ENCODE measurements around the gene BORCS5. TPM values are rescaled to one million over a fixed set of nuclear protein-coding genes. Genes with fewer than 3 reads are reported as not detected.

The BORCS5 gene
- total RNA-seq, 1 experiment from 2014 or later, result 17.7 TPM

DNA sequence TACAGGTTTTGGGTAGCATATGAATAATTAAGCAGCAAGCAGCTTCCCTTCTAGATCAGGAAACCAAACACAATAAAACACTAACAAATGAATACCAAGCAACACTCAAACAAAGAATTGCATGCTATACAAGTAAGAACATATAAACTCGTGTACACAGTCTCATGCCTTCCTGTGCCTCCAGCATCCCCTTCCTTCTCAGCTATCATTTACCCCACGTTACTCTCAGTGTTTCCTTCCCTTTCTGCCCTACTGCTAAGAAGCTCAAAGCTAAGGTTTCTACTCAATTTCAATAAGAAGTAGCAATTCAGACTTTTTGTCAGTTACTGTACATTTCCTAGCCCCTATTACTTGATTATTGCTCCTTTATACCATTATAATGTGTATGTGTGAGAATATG is 124.8 kb downstream of the BORCS5 start:
- ChIA-PET POLR2A (ENCODE audit: low non-redundant PET) (no interaction called here), CTCF (no interaction called here)
- no peak for TF ChIP-seq EZH2 (IDR thresholded peaks at IDR 0.05; ENCODE audit: borderline replicate concordance, low read depth, low read length, poor library complexity, severe bottlenecking)
- TF ChIP-seq, protein P1, sequence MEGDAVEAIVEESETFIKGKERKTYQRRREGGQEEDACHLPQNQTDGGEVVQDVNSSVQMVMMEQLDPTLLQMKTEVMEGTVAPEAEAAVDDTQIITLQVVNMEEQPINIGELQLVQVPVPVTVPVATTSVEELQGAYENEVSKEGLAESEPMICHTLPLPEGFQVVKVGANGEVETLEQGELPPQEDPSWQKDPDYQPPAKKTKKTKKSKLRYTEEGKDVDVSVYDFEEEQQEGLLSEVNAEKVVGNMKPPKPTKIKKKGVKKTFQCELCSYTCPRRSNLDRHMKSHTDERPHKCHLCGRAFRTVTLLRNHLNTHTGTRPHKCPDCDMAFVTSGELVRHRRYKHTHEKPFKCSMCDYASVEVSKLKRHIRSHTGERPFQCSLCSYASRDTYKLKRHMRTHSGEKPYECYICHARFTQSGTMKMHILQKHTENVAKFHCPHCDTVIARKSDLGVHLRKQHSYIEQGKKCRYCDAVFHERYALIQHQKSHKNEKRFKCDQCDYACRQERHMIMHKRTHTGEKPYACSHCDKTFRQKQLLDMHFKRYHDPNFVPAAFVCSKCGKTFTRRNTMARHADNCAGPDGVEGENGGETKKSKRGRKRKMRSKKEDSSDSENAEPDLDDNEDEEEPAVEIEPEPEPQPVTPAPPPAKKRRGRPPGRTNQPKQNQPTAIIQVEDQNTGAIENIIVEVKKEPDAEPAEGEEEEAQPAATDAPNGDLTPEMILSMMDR (conservative IDR thresholded peaks at IDR 0.05; ENCODE audit: low read depth, low read length), result no peak
- BruUV-seq (replicated peaks), result no TSS peak
- intact Hi-C loops (cut with micrococcal nuclease; ENCODE audit: unreplicated experiment), result no loop called here
- DNase-seq (ENCODE audit: low spot score), result no peak
- H3K36me3 ChIP-seq (ENCODE audit: insufficient read depth, low read length, poor library complexity, severe bottlenecking), result peaks cover 4% of the 10 kb centered on the region
- H3K27me3 ChIP-seq (replicated peaks; ENCODE audit: insufficient read depth, low read depth, low read length, poor library complexity), result no peaks in the 10 kb centered on the region
- H3K4me3 ChIP-seq (ENCODE audit: low read depth, low read length, poor library complexity, severe bottlenecking), result no peak overlapping the region
- H3K4me1 ChIP-seq (ENCODE audit: insufficient read depth, low read length, poor library complexity, severe bottlenecking), result no peaks in the 10 kb centered on the region
- no peak overlapping the region for H3K27ac ChIP-seq (ENCODE audit: low read depth, low read length, poor library complexity, severe bottlenecking)
- H3K9me3 ChIP-seq (ENCODE audit: low read depth, low read length, poor library complexity, severe bottlenecking), result no peaks in the 10 kb centered on the region

DNA sequence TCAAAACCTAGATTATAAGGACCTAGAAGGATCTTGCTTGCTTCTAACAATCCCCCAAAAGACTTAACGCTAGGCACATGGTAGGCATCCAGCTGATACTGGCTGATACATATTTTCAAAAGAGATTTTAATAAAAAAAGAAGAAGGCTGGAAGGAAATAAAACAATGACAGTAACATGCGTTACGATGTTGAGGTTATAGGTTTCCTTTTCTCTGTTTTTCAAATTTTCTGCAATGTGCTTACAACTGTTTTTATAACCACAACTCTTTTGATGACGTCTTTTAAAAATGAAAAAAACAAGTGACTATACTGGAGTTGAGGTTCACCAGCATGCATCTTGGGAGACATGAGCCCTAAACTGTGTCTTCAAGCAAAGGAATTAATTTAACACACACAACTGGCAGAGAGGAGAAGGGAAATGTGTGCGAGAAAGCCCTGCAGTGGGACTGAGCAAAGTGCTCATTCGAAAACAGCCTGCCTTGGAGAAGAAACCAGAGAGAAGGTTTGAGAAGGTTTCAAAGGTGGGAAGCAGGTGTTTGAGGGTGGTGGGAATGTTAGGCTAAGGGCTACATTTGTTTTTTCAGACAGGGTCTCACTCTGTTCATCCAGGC is 125.4 kb downstream of the BORCS5 start:
- ChIA-PET POLR2A (ENCODE audit: low non-redundant PET) (no interaction called here), CTCF (no interaction called here)
- no peaks in the 10 kb centered on the region for H3K4me1 ChIP-seq (ENCODE audit: insufficient read depth, low read length, poor library complexity, severe bottlenecking)

DNA sequence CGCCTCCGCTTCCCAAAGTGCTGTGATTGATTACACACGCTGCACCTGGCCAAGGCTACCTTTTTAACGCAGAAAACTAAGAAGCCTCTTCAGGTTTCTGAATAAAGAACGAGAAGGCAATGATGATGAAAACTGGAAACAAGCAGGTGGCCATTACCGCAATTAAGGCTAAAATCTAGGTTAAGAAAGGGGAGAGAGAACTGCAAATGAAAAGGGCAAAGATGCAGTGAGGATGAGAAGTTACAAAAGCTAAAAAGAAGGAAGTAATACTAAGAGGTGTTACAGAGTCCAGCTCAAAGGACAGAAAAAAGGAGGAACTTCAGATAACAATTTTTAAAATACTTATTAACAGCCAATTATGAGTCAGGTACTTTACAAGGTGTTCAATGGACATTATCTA is 126.1 kb downstream of the BORCS5 start:
- ChIA-PET CTCF (no interaction called here), POLR2A (ENCODE audit: low non-redundant PET) (no interaction called here)
- no peak overlapping the region for H3K4me3 ChIP-seq (ENCODE audit: low read depth, low read length, poor library complexity, severe bottlenecking)
- no peaks in the 10 kb centered on the region for H3K36me3 ChIP-seq (ENCODE audit: insufficient read depth, low read length, poor library complexity, severe bottlenecking)
- H3K27ac ChIP-seq (ENCODE audit: low read depth, low read length, poor library complexity, severe bottlenecking), result no peak overlapping the region
- no peaks in the 10 kb centered on the region for H3K4me1 ChIP-seq (ENCODE audit: insufficient read depth, low read length, poor library complexity, severe bottlenecking)
- no peaks in the 10 kb centered on the region for H3K27me3 ChIP-seq (replicated peaks; ENCODE audit: insufficient read depth, low read depth, low read length, poor library complexity)
- no peaks in the 10 kb centered on the region for H3K9me3 ChIP-seq (ENCODE audit: low read depth, low read length, poor library complexity, severe bottlenecking)
- no peak for DNase-seq (ENCODE audit: low spot score)
- BruUV-seq (replicated peaks), result no TSS peak
- no peak for TF ChIP-seq EZH2 (IDR thresholded peaks at IDR 0.05; ENCODE audit: borderline replicate concordance, low read depth, low read length, poor library complexity, severe bottlenecking)
- TF ChIP-seq, protein P1 (conservative IDR thresholded peaks at IDR 0.05; ENCODE audit: low read depth, low read length), result no peak
- intact Hi-C loops (cut with micrococcal nuclease; ENCODE audit: unreplicated experiment), result no loop called here

More for the DNA sequence above, 125.4 kb downstream of the BORCS5 start:
- no peaks in the 10 kb centered on the region for H3K9me3 ChIP-seq (ENCODE audit: low read depth, low read length, poor library complexity, severe bottlenecking)
- no peaks in the 10 kb centered on the region for H3K36me3 ChIP-seq (ENCODE audit: insufficient read depth, low read length, poor library complexity, severe bottlenecking)
- BruUV-seq (replicated peaks), result no TSS peak
- H3K4me3 ChIP-seq (ENCODE audit: low read depth, low read length, poor library complexity, severe bottlenecking), result no peak overlapping the region
- H3K27ac ChIP-seq (ENCODE audit: low read depth, low read length, poor library complexity, severe bottlenecking), result no peak overlapping the region
- H3K27me3 ChIP-seq (replicated peaks; ENCODE audit: insufficient read depth, low read depth, low read length, poor library complexity), result no peaks in the 10 kb centered on the region
- DNase-seq (ENCODE audit: low spot score), result no peak
- intact Hi-C loops (cut with micrococcal nuclease; ENCODE audit: unreplicated experiment), result no loop called here
- TF ChIP-seq, protein P1 (conservative IDR thresholded peaks at IDR 0.05; ENCODE audit: low read depth, low read length), result no peak
- no peak for TF ChIP-seq EZH2 (IDR thresholded peaks at IDR 0.05; ENCODE audit: borderline replicate concordance, low read depth, low read length, poor library complexity, severe bottlenecking)

All from A673 (cell line).